H9 (cell line): ENCODE results near the gene ABCG1. TPM values are rescaled to one million over a fixed set of nuclear protein-coding genes. Genes with fewer than 3 reads are reported as not detected.

Experiments used
- DNase-seq: peaks from one replicate; pipeline ENCODE4 v3.0.0-alpha.2; 2017
- H2AFZ ChIP-seq: one replicate; pipeline ENCODE4 v1.6.1; 2013; ENCODE audit warnings: mild to moderate bottlenecking, low read length, control low read depth, moderate library complexity
- H2AK5ac ChIP-seq: 2 replicates; pipeline ENCODE4 v1.6.1; 2013; ENCODE audit warnings: low read length, control low read depth, mixed read lengths; ENCODE audit not compliant: insufficient read length
- H2BK120ac ChIP-seq: one replicate; pipeline ENCODE4 v1.6.1; 2013; ENCODE audit warnings: low read depth, mild to moderate bottlenecking, low read length, control low read depth, inconsistent platforms; ENCODE audit not compliant: poor library complexity, severe bottlenecking
- H2BK12ac ChIP-seq: 2 replicates; pipeline ENCODE4 v1.6.1; 2013; ENCODE audit warnings: low read length, control low read depth, mixed read lengths, low read depth; ENCODE audit not compliant: insufficient read length
- H2BK15ac ChIP-seq: 2 replicates; pipeline ENCODE4 v1.6.1; 2013; ENCODE audit warnings: low read depth, low read length, control low read depth
- H2BK20ac ChIP-seq: one replicate; pipeline ENCODE4 v1.6.1; 2013; ENCODE audit warnings: low read depth, mild to moderate bottlenecking, low read length, control low read depth, inconsistent platforms; ENCODE audit not compliant: poor library complexity, severe bottlenecking
- H2BK5ac ChIP-seq: 2 replicates; pipeline ENCODE4 v1.6.1; 2013; ENCODE audit warnings: low read length, control low read depth, mixed read lengths; ENCODE audit not compliant: insufficient read length
- H3K14ac ChIP-seq: 2 replicates; pipeline ENCODE4 v1.6.1; 2013; ENCODE audit warnings: low read length, control low read depth; ENCODE audit not compliant: insufficient read depth
- H3K18ac ChIP-seq: 2 replicates; pipeline ENCODE4 v1.6.1; 2013; ENCODE audit warnings: low read depth, mild to moderate bottlenecking, mixed read lengths, low read length, control low read depth; ENCODE audit not compliant: insufficient read length
- H3K23ac ChIP-seq: 2 replicates; pipeline ENCODE4 v1.6.1; 2013; ENCODE audit warnings: low read length, control low read depth, mixed read lengths, low read depth; ENCODE audit not compliant: insufficient read length
- H3K23me2 ChIP-seq: 2 replicates; pipeline ENCODE4 v1.6.1; 2013; ENCODE audit warnings: low read depth, mild to moderate bottlenecking, mixed read lengths, low read length, control low read depth; ENCODE audit not compliant: insufficient read length, poor library complexity, severe bottlenecking
- H3K27ac ChIP-seq: 2 replicates; pipeline ENCODE4 v1.5.1; 2013; ENCODE audit warnings: low read length, control low read depth, mixed read lengths, low read depth; ENCODE audit not compliant: insufficient read length
- H3K27me3 ChIP-seq: 2 replicates; pipeline ENCODE4 v1.6.1; 2013; ENCODE audit warnings: low read length, control low read depth, inconsistent platforms; ENCODE audit not compliant: insufficient read depth
- H3K4ac ChIP-seq: 2 replicates; pipeline ENCODE4 v1.6.1; 2013; ENCODE audit warnings: low read depth, mild to moderate bottlenecking, control low read depth, inconsistent platforms, low read length, moderate library complexity
- H3K4me1 ChIP-seq: 2 replicates; pipeline ENCODE4 v1.6.1; 2013; ENCODE audit warnings: low read length, control low read depth, inconsistent platforms; ENCODE audit not compliant: insufficient read depth
- H3K4me2 ChIP-seq: 2 replicates; pipeline ENCODE4 v1.6.1; 2013; ENCODE audit warnings: low read length, control low read depth, mixed read lengths; ENCODE audit not compliant: insufficient read length, insufficient read depth
- H3K56ac ChIP-seq: 2 replicates; pipeline ENCODE4 v1.6.1; 2013; ENCODE audit warnings: low read depth, mild to moderate bottlenecking, mixed read lengths, low read length, control low read depth; ENCODE audit not compliant: insufficient read length
- H3K79me1 ChIP-seq: 2 replicates; pipeline ENCODE4 v1.6.1; 2013; ENCODE audit warnings: low read depth, mild to moderate bottlenecking, moderate library complexity, low read length, control low read depth, inconsistent platforms; ENCODE audit not compliant: insufficient read depth, poor library complexity, severe bottlenecking
- H3K79me2 ChIP-seq: 2 replicates; pipeline ENCODE4 v1.6.1; 2013; ENCODE audit warnings: low read length, control low read depth, inconsistent platforms; ENCODE audit not compliant: insufficient read depth
- H3K9ac ChIP-seq: 2 replicates; pipeline ENCODE4 v1.6.1; 2013; ENCODE audit warnings: low read length, control low read depth, mixed read lengths; ENCODE audit not compliant: insufficient read length; ENCODE audit errors: extremely low read depth
- H3K9me3 ChIP-seq: one replicate; pipeline ENCODE4 v1.6.1; 2013; ENCODE audit warnings: low read depth, low read length, inconsistent platforms; ENCODE audit not compliant: control insufficient read depth
- H3T11ph ChIP-seq: one replicate; pipeline ENCODE4 v1.6.1; 2013; ENCODE audit warnings: mild to moderate bottlenecking, low read length, control low read depth, inconsistent platforms
- H4K20me1 ChIP-seq: one replicate; pipeline ENCODE4 v1.6.1; 2013; ENCODE audit not compliant: control insufficient read depth, insufficient read length, insufficient read depth
- H4K5ac ChIP-seq: 2 replicates; pipeline ENCODE4 v1.6.1; 2013; ENCODE audit warnings: low read depth, mild to moderate bottlenecking, mixed read lengths, low read length, control low read depth; ENCODE audit not compliant: insufficient read length
- H4K8ac ChIP-seq: replicated peaks from 2 replicates; pipeline ENCODE4 v1.6.1; 2013; ENCODE audit warnings: low read length, control low read depth, mixed read lengths, low read depth; ENCODE audit not compliant: insufficient read length
- H4K91ac ChIP-seq: 2 replicates; pipeline ENCODE4 v1.6.1; 2013; ENCODE audit warnings: low read depth, mild to moderate bottlenecking, moderate library complexity, mixed read lengths, low read length, control low read depth; ENCODE audit not compliant: insufficient read length
- H3K27ac Mint-ChIP-seq, 3 experiments: 2 replicates in 2 of 3; 3 replicates in 1 of 3; pipeline ENCODE4 v1.8.0; 2020 to 2021; ENCODE audit warnings: mixed read lengths in 3 of 3, mild to moderate bottlenecking in 1 of 3, moderate library complexity in 1 of 3
- H3K27me3 Mint-ChIP-seq: 2 replicates; pipeline ENCODE4 v1.8.0; 2021; ENCODE audit warnings: low read depth, mild to moderate bottlenecking, moderate library complexity, mixed read lengths
- H3K36me3 Mint-ChIP-seq, 3 experiments: 2 replicates in 2 of 3; 3 replicates in 1 of 3; pipeline ENCODE4 v1.8.0; 2020 to 2021; ENCODE audit warnings: low read depth in 3 of 3, mixed read lengths in 3 of 3; ENCODE audit not compliant: insufficient read depth in 1 of 3
- H3K4me1 Mint-ChIP-seq, 2 experiments: 2 replicates each; pipeline ENCODE4 v1.8.0; 2020; ENCODE audit warnings: mixed read lengths in 2 of 2
- H3K4me3 Mint-ChIP-seq, 2 experiments: 2 replicates in 1 of 2; 3 replicates in 1 of 2; pipeline ENCODE4 v1.8.0; 2020 to 2021; ENCODE audit warnings: mild to moderate bottlenecking in 2 of 2, mixed read lengths in 2 of 2, moderate library complexity in 1 of 2
- H3K9me3 Mint-ChIP-seq, 2 experiments: 2 replicates in 1 of 2; 3 replicates in 1 of 2; pipeline ENCODE4 v1.8.0; 2020; ENCODE audit warnings: mild to moderate bottlenecking in 2 of 2, mixed read lengths in 2 of 2, moderate library complexity in 1 of 2
- WGBS: extraction: QIAGEN DNeasy Blood & Tissue Kit; methylation state at CpG from one replicate; pipeline ENCODE4 v1.1.7; 2013; ENCODE audit warnings: missing lambda C conversion rate, low lambda C conversion rate, mixed read lengths; ENCODE audit not compliant: insufficient read length; ENCODE audit errors: extremely low coverage; 5-methylcytosine and 5-hydroxymethylcytosine counted together
- total RNA-seq: library from RNA; stranded (reverse); gene quantifications from 2 replicates; pipeline ENCODE4 v1.2.1, GENCODE V29; 2021
- TF ChIP-seq, protein P1 (sequence below): fragments of 200-600 bp; sonication (generic); conservative IDR thresholded peaks from 3 replicates; pipeline ENCODE4 v1.8.0; 2021; ENCODE audit warnings: antibody characterized with exemption, mild to moderate bottlenecking

Gene ABCG1
- total RNA-seq, 1 experiment from 2014 or later, result 0.83 TPM

GRCh38 chr21:42215942-42216725, 2.8 kb upstream of the ABCG1 start:
- peaks cover 77% of the 10 kb centered on the region for H3K27me3 Mint-ChIP-seq
- H4K8ac ChIP-seq, result no peak overlapping the region
- WGBS, result no CpG with 5 or more reads among the region's 9 CpGs

More at GRCh38 chr21:42215942-42216725, 2.8 kb upstream of the ABCG1 start:
- Histone ChIP-seq H3K4me1 (no peaks in the 10 kb centered on the region), H3K79me1 (no peaks in the 10 kb centered on the region), H2AFZ (no peak overlapping the region), H3K79me2 (no peaks in the 10 kb centered on the region), H3T11ph (no peak overlapping the region), H4K20me1 (no peaks in the 10 kb centered on the region), H3K23me2 (peaks cover 17% of the 10 kb centered on the region), H2BK12ac (no peak overlapping the region), H3K56ac (no peak overlapping the region), H3K9ac (no peak overlapping the region), H3K23ac (no peak overlapping the region), H3K27ac (no peak overlapping the region), H3K18ac (no peak overlapping the region), H4K91ac (no peak overlapping the region), H3K14ac (no peak overlapping the region), H2BK20ac (no peak overlapping the region), H3K9me3 (no peaks in the 10 kb centered on the region), H4K5ac (no peak overlapping the region), H2BK15ac (no peak overlapping the region), H2AK5ac (no peak overlapping the region), H2BK120ac (no peak overlapping the region), H3K4me2 (no peak overlapping the region), H2BK5ac (no peak overlapping the region), H3K27me3 (peaks cover 3% of the 10 kb centered on the region; the same call in 1 of the 2 replicates), H3K4ac (no peak overlapping the region)
- Mint-ChIP-seq H3K9me3 (peaks cover 19 to 23% of the 10 kb centered on the region in 2 experiments), H3K4me1 (peaks cover 10% of the 10 kb centered on the region in 2 experiments), H3K4me3 (no peak overlapping the region), H3K36me3 (peaks cover 2 to 4% (median 2%) of the 10 kb centered on the region in 3 experiments; a peak in 4 of 7 replicates), H3K27ac (no peak overlapping the region)
- TF ChIP-seq, protein P1, sequence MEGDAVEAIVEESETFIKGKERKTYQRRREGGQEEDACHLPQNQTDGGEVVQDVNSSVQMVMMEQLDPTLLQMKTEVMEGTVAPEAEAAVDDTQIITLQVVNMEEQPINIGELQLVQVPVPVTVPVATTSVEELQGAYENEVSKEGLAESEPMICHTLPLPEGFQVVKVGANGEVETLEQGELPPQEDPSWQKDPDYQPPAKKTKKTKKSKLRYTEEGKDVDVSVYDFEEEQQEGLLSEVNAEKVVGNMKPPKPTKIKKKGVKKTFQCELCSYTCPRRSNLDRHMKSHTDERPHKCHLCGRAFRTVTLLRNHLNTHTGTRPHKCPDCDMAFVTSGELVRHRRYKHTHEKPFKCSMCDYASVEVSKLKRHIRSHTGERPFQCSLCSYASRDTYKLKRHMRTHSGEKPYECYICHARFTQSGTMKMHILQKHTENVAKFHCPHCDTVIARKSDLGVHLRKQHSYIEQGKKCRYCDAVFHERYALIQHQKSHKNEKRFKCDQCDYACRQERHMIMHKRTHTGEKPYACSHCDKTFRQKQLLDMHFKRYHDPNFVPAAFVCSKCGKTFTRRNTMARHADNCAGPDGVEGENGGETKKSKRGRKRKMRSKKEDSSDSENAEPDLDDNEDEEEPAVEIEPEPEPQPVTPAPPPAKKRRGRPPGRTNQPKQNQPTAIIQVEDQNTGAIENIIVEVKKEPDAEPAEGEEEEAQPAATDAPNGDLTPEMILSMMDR, result no peak
- DNase-seq, result no peak
